Dendritic cell treated with granulocyte-macrophage colony-stimulating factor and Interleukin-4, amounts not matched to agents 40 ng/mL and 50 ng/mL, for 4 days (primary cell): ENCODE results near the gene PSMC3.

ENCODE experiments used
- H3K27ac Mint-ChIP-seq: one replicate; pipeline ENCODE4 v1.8.0; 2022; ENCODE audit warnings: mild to moderate bottlenecking, mixed read lengths
- H3K27me3 Mint-ChIP-seq: one replicate; pipeline ENCODE4 v1.8.0; 2022; ENCODE audit warnings: mild to moderate bottlenecking, mixed read lengths
- H3K36me3 Mint-ChIP-seq: one replicate; pipeline ENCODE4 v1.8.0; 2022; ENCODE audit warnings: low read depth, mixed read lengths
- H3K4me1 Mint-ChIP-seq: one replicate; pipeline ENCODE4 v1.8.0; 2022; ENCODE audit warnings: low read depth, mixed read lengths
- H3K4me3 Mint-ChIP-seq: one replicate; pipeline ENCODE4 v1.8.0; 2022; ENCODE audit warnings: mild to moderate bottlenecking, moderate library complexity, mixed read lengths
- H3K9me3 Mint-ChIP-seq: one replicate; pipeline ENCODE4 v1.8.0; 2022; ENCODE audit warnings: mixed read lengths
- intact Hi-C: fragments of 100-400 bp; cut with micrococcal nuclease; formaldehyde crosslinking; loops from one replicate; pipeline ENCODE4 v1.15.0; 2022

PSMC3 gene

GRCh38 chr11:47400768-47401279 lies 25.4 kb downstream of the PSMC3 start:
- intact Hi-C loops: no loop called here
- peaks cover 60% of the 10 kb centered on the region for H3K4me1 Mint-ChIP-seq
- no peaks in the 10 kb centered on the region for H3K9me3 Mint-ChIP-seq
- peak overlapping the region; percentile 92 for H3K27ac Mint-ChIP-seq
- H3K4me3 Mint-ChIP-seq: peak overlapping the region; percentile 65
- no peaks in the 10 kb centered on the region for H3K27me3 Mint-ChIP-seq
- H3K36me3 Mint-ChIP-seq: no peaks in the 10 kb centered on the region

GRCh38 chr11:47399860-47400767 lies 26.1 kb downstream of the PSMC3 start:
- intact Hi-C loops: no loop called here
- Mint-ChIP-seq H3K27ac (peak overlapping the region; percentile 92), H3K36me3 (no peaks in the 10 kb centered on the region), H3K27me3 (no peaks in the 10 kb centered on the region), H3K4me3 (peak overlapping the region; percentile 65), H3K4me1 (peaks cover 68% of the 10 kb centered on the region), H3K9me3 (no peaks in the 10 kb centered on the region)

- intact Hi-C loops: no loop called here
- no peaks in the 10 kb centered on the region for H3K27me3 Mint-ChIP-seq
- H3K36me3 Mint-ChIP-seq: peaks cover 14% of the 10 kb centered on the region
- H3K27ac Mint-ChIP-seq: peak overlapping the region; percentile 63
- H3K4me3 Mint-ChIP-seq: no peak overlapping the region
- H3K9me3 Mint-ChIP-seq: no peaks in the 10 kb centered on the region
- peaks cover 76% of the 10 kb centered on the region for H3K4me1 Mint-ChIP-seq
Measured at GRCh38 chr11:47398551-47398950, 27.7 kb downstream of the PSMC3 start.

GRCh38 chr11:47398011-47398410 lies 28.2 kb downstream of the PSMC3 start:
- H3K27ac Mint-ChIP-seq: peak overlapping the region; percentile 63
- peaks cover 19% of the 10 kb centered on the region for H3K36me3 Mint-ChIP-seq
- peaks cover 76% of the 10 kb centered on the region for H3K4me1 Mint-ChIP-seq
- no peak overlapping the region for H3K4me3 Mint-ChIP-seq
- intact Hi-C loops: no loop called here
- H3K27me3 Mint-ChIP-seq: no peaks in the 10 kb centered on the region
- H3K9me3 Mint-ChIP-seq: no peaks in the 10 kb centered on the region

GRCh38 chr11:47396049-47396320 lies 30.3 kb downstream of the PSMC3 start:
- peak overlapping the region; percentile 77 for H3K4me3 Mint-ChIP-seq
- no peaks in the 10 kb centered on the region for H3K9me3 Mint-ChIP-seq
- intact Hi-C loops: no loop called here
- no peaks in the 10 kb centered on the region for H3K27me3 Mint-ChIP-seq
- peaks cover 81% of the 10 kb centered on the region for H3K4me1 Mint-ChIP-seq
- H3K27ac Mint-ChIP-seq: peak overlapping the region; percentile 100
- H3K36me3 Mint-ChIP-seq: peaks cover 40% of the 10 kb centered on the region

GRCh38 chr11:47395223-47396048 lies 30.8 kb downstream of the PSMC3 start:
- H3K27ac Mint-ChIP-seq: peak overlapping the region; percentile 100
- H3K36me3 Mint-ChIP-seq: peaks cover 43% of the 10 kb centered on the region
- no peaks in the 10 kb centered on the region for H3K9me3 Mint-ChIP-seq
- H3K4me1 Mint-ChIP-seq: peaks cover 81% of the 10 kb centered on the region
- no peaks in the 10 kb centered on the region for H3K27me3 Mint-ChIP-seq
- H3K4me3 Mint-ChIP-seq: peak overlapping the region; percentile 77
- intact Hi-C loops: loop anchor here (2.0 kb wide), 1 partner anchor 19 kb away; no protein-coding TSS in a partner anchor

GRCh38 chr11:47394322-47395222 lies 31.7 kb downstream of the PSMC3 start:
- intact Hi-C loops: loop anchor here (1.0 to 2.0 kb wide), 2 partner anchors 14 to 18 kb away; partner anchors contain the start of gene SLC39A13
- H3K27me3 Mint-ChIP-seq: no peaks in the 10 kb centered on the region
- H3K4me3 Mint-ChIP-seq: peak overlapping the region; percentile 77
- peak overlapping the region; percentile 100 for H3K27ac Mint-ChIP-seq
- peaks cover 83% of the 10 kb centered on the region for H3K4me1 Mint-ChIP-seq
- H3K36me3 Mint-ChIP-seq: peaks cover 51% of the 10 kb centered on the region
- H3K9me3 Mint-ChIP-seq: no peaks in the 10 kb centered on the region

GRCh38 chr11:47394050-47394321 lies 32.3 kb downstream of the PSMC3 start:
- intact Hi-C loops: loop anchor here (1.0 to 2.0 kb wide), 2 partner anchors 14 to 17 kb away; partner anchors contain the start of gene SLC39A13
- Mint-ChIP-seq H3K4me1 (peaks cover 85% of the 10 kb centered on the region), H3K36me3 (peaks cover 57% of the 10 kb centered on the region), H3K27ac (peak overlapping the region; percentile 100), H3K9me3 (no peaks in the 10 kb centered on the region), H3K27me3 (no peaks in the 10 kb centered on the region), H3K4me3 (peak overlapping the region; percentile 77)

GRCh38 chr11:47393163-47394049 lies 32.8 kb downstream of the PSMC3 start:
- H3K9me3 Mint-ChIP-seq: no peaks in the 10 kb centered on the region
- H3K4me3 Mint-ChIP-seq: peak overlapping the region; percentile 77
- H3K27me3 Mint-ChIP-seq: no peaks in the 10 kb centered on the region
- peaks cover 62% of the 10 kb centered on the region for H3K36me3 Mint-ChIP-seq
- peaks cover 87% of the 10 kb centered on the region for H3K4me1 Mint-ChIP-seq
- intact Hi-C loops: loop anchor here (1.0 to 2.0 kb wide), 2 partner anchors 15 to 17 kb away; partner anchors contain the start of gene SLC39A13
- H3K27ac Mint-ChIP-seq: peak overlapping the region; percentile 100

GRCh38 chr11:47392546-47393162 lies 33.6 kb downstream of the PSMC3 start:
- no peaks in the 10 kb centered on the region for H3K9me3 Mint-ChIP-seq
- H3K27me3 Mint-ChIP-seq: no peaks in the 10 kb centered on the region
- peak overlapping the region; percentile 100 for H3K27ac Mint-ChIP-seq
- peaks cover 70% of the 10 kb centered on the region for H3K36me3 Mint-ChIP-seq
- peak overlapping the region; percentile 77 for H3K4me3 Mint-ChIP-seq
- intact Hi-C loops: no loop called here
- H3K4me1 Mint-ChIP-seq: peaks cover 87% of the 10 kb centered on the region

GRCh38 chr11:47391711-47392432 lies 34.4 kb downstream of the PSMC3 start:
- intact Hi-C loops: no loop called here
- Mint-ChIP-seq H3K27me3 (no peaks in the 10 kb centered on the region), H3K4me1 (peaks cover 90% of the 10 kb centered on the region)

GRCh38 chr11:47391077-47391583 lies 35.1 kb downstream of the PSMC3 start:
- Mint-ChIP-seq H3K36me3 (peaks cover 77% of the 10 kb centered on the region), H3K27ac (peak overlapping the region; percentile 100), H3K9me3 (no peaks in the 10 kb centered on the region), H3K4me1 (peaks cover 94% of the 10 kb centered on the region), H3K4me3 (peak overlapping the region; percentile 77), H3K27me3 (no peaks in the 10 kb centered on the region)
- intact Hi-C loops: no loop called here

More at GRCh38 chr11:47391711-47392432, 34.4 kb downstream of the PSMC3 start:
- H3K9me3 Mint-ChIP-seq: no peaks in the 10 kb centered on the region
- peak overlapping the region; percentile 77 for H3K4me3 Mint-ChIP-seq
- peak overlapping the region; percentile 100 for H3K27ac Mint-ChIP-seq
- H3K36me3 Mint-ChIP-seq: peaks cover 77% of the 10 kb centered on the region
